A549 (cell line): ENCODE measurements around the gene PSME3IP1. TPM values are rescaled to one million over a fixed set of nuclear protein-coding genes. Genes with fewer than 3 reads are reported as not detected.

Experiments
- ATAC-seq, 2 experiments: fragments of 200-7000 bp in 1 of 2; fragments of >200 bp in 1 of 2; cut with Nextera tagmentation in 1 of 2; cut with Tn5 transposase in 1 of 2; 3 replicates each; pipeline versions ENCODE4 v1.8.0 to v1.9.1; 2018 to 2020; ENCODE audit warnings: mild to moderate bottlenecking in 1 of 2, moderate library complexity in 1 of 2
- CTCF ChIA-PET: fragments of 300-600 bp; sonication (Branson Sonifier 250); formaldehyde crosslinking; extraction: SDS; loops from one replicate; lab custom pipeline; 2021; ENCODE audit warnings: antibody characterized with exemption, inconsistent platforms; lab: Yijun Ruan, JAX
- POLR2A ChIA-PET: fragments of 350-600 bp; formaldehyde crosslinking; extraction: SDS; loops from one replicate; lab custom pipeline; 2021; ENCODE audit warnings: antibody characterized with exemption, inconsistent platforms; lab: Yijun Ruan, JAX
- DNase-seq, 2 experiments: peaks; one replicate each; pipeline versions ENCODE4 v3.0.0 to v3.0.0-alpha.2; 2011 to 2016; ENCODE audit warnings: low read depth in 1 of 2, low spot score in 1 of 2
- FAIRE-seq: peaks from 2 replicates; lab custom pipeline; 2011; peaks lifted over from hg19 to GRCh38; lab: Jason Lieb, UNC
- H3K27ac ChIP-seq, 2 experiments: fragments of >200 bp; sonication (Bioruptor Twin); formaldehyde crosslinking; 3 replicates each; pipeline ENCODE4 v1.5.1; 2016 to 2017
- H3K4me1 ChIP-seq: fragments of >200 bp; sonication (Bioruptor Twin); formaldehyde crosslinking; 3 replicates; pipeline ENCODE4 v1.6.1; 2016
- H3K4me2 ChIP-seq: fragments of >200 bp; sonication (Bioruptor Twin); formaldehyde crosslinking; 3 replicates; pipeline ENCODE4 v1.6.1; 2016
- H3K4me3 ChIP-seq: fragments of >200 bp; sonication (Bioruptor Twin); formaldehyde crosslinking; 3 replicates; pipeline ENCODE4 v1.5.1; 2016
- H3K9me3 ChIP-seq: fragments of >200 bp; sonication (Bioruptor Twin); formaldehyde crosslinking; 3 replicates; pipeline ENCODE4 v1.6.1; 2016
- BHLHE40 ChIP-seq: IDR thresholded peaks from 2 replicates; pipeline ENCODE4 v1.6.1; 2012; ENCODE audit warnings: low read depth, low read length, inconsistent platforms
- ESRRA ChIP-seq: fragments of 150-350 bp; IDR thresholded peaks from 2 replicates; pipeline ENCODE4 v1.6.1; 2014; ENCODE audit warnings: mild to moderate bottlenecking, low read length, borderline replicate concordance
- HOXA7 ChIP-seq: fragments of 250-450 bp; sonication (Bioruptor Pico); IDR thresholded peaks from 2 replicates; pipeline ENCODE4 v1.5.0; 2020; ENCODE audit warnings: mild to moderate bottlenecking, moderate library complexity
- HOXB5 ChIP-seq: fragments of 250-450 bp; sonication (Bioruptor Pico); IDR thresholded peaks from 2 replicates; pipeline ENCODE4 v1.5.0; 2020; ENCODE audit warnings: mild to moderate bottlenecking, moderate library complexity
- MAFK ChIP-seq: fragments of 450-650 bp; IDR thresholded peaks from 2 replicates; pipeline ENCODE4 v1.6.1; 2014; ENCODE audit not compliant: partially characterized antibody
- MAZ ChIP-seq: fragments of 150-350 bp; IDR thresholded peaks from 2 replicates; pipeline ENCODE4 v1.6.1; 2014; ENCODE audit warnings: antibody characterized with exemption, low read depth, low read length, borderline replicate concordance
- PHF8 ChIP-seq: fragments of 200-600 bp; sonication (generic); IDR thresholded peaks from 2 replicates; pipeline ENCODE4 v1.6.1; 2016; ENCODE audit warnings: low read depth, mild to moderate bottlenecking, antibody characterized with exemption, moderate library complexity, borderline replicate concordance
- POLR2A ChIP-seq: IDR thresholded peaks from 2 replicates; pipeline ENCODE4 v1.6.1; 2012; ENCODE audit warnings: mild to moderate bottlenecking, low read length
- POLR2AphosphoS2 ChIP-seq: conservative IDR thresholded peaks from 2 replicates; pipeline ENCODE4 v1.6.1; 2012; ENCODE audit warnings: low read length, improper control_type of control experiment, inconsistent platforms
- RAD21 ChIP-seq, 2 experiments: fragments of >200 bp in 1 of 2; sonication (Bioruptor Twin) in 1 of 2; formaldehyde crosslinking in 1 of 2; IDR thresholded peaks in 1 of 2; conservative IDR thresholded peaks in 1 of 2; 2 replicates in 1 of 2; 3 replicates in 1 of 2; pipeline ENCODE4 v1.6.1; 2012 to 2018; ENCODE audit warnings: inconsistent platforms in 1 of 2
- RFX5 ChIP-seq: fragments of 450-650 bp; IDR thresholded peaks from 2 replicates; pipeline ENCODE4 v1.7.1; 2014; ENCODE audit warnings: antibody characterized with exemption, mild to moderate bottlenecking, moderate library complexity
- RNF2 ChIP-seq: fragments of 200-600 bp; sonication (generic); IDR thresholded peaks from 2 replicates; pipeline ENCODE4 v1.6.1; 2016; ENCODE audit warnings: low read depth, mild to moderate bottlenecking, antibody characterized with exemption, moderate library complexity, borderline replicate concordance
- SREBF2 ChIP-seq: fragments of 450-650 bp; IDR thresholded peaks from 2 replicates; pipeline ENCODE4 v1.6.1; 2014; ENCODE audit warnings: mild to moderate bottlenecking, moderate library complexity
- TP53 ChIP-seq: fragments of 250-450 bp; sonication (Bioruptor Pico); IDR thresholded peaks from 2 replicates; pipeline ENCODE4 v1.5.0; 2021; ENCODE audit warnings: mild to moderate bottlenecking, moderate library complexity
- WGBS: methylation state at CpG from one replicate; pipeline ENCODE4 v1.1.6; 2017; ENCODE audit errors: missing lambda C conversion rate; 5-methylcytosine and 5-hydroxymethylcytosine counted together
- polyA plus RNA-seq, 4 experiments: library from polyadenylated mRNA; depleted of rRNA in 3 of 4; stranded (reverse); fragments of >200 nt; fragmentation: RNase III in 1 of 4; extraction: RNeasy Plus Mini Kit Qiagen cat#74134 plus additional on column Dnase treatment in 1 of 4; gene quantifications; 2 replicates in 3 of 4; 3 replicates in 1 of 4; pipeline ENCODE4 v1.2.3, GENCODE V29; 2011 to 2017
- TF ChIP-seq, protein P1 (sequence below): fragments of 450-650 bp; IDR thresholded peaks from 2 replicates; pipeline ENCODE4 v1.6.1; 2014; ENCODE audit warnings: antibody characterized with exemption
- TF ChIP-seq, protein P2 (sequence below): fragments of 150-350 bp; IDR thresholded peaks from 2 replicates; pipeline ENCODE4 v1.6.1; 2014; ENCODE audit warnings: low read depth, mild to moderate bottlenecking, low read length
- TF ChIP-seq, protein P3 (sequence below): fragments of 250-450 bp; sonication (Bioruptor Pico); IDR thresholded peaks from 2 replicates; pipeline ENCODE4 v1.5.0; 2021; ENCODE audit warnings: mild to moderate bottlenecking, moderate library complexity, borderline replicate concordance

The PSME3IP1 gene
- polyA plus RNA-seq, 2 of the 4 experiments (the other 2 are of a cell fraction), result 155 to 159 TPM

DNA sequence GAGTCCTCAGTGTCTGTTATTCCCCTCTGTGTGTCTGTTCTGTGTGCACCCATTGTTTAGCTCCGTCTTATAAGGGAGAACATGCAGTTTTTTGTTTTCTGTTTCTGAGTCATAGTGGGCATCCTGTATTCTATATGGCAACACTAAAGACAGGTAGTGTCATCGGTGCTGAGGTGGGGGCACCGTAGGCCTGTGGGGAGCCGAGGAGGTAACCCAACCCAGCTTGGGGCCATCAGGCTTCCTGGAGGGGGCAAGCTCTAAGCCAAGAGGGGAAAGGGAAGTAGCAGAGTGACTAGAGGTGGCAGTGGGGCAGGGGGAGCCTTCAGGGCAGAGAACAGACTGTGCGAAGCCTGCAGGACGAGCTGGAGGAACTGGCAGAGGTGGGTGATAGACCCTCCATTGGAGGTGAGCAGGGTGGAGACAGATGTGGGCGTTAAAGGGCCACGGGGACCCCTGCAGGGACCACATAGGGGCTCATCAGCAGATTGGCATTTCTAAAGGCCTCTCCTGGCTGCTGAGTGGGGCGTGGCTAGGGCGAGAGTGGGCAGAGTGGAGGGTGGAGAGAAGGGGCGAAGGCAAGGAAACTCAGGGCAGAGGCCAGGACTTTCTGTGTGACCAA lies 57.0 kb downstream of the PSME3IP1 start:
- TF ChIP-seq HOXB5 (CRISPR knock-in tag) (no peak), BHLHE40 (no peak), PHF8 (no peak), HOXA7 (CRISPR knock-in tag) (no peak), POLR2AphosphoS2 (no peak), SREBF2 (no peak), ESRRA (no peak)
- POLR2A ChIA-PET, result no interaction called here
- no peaks in the 10 kb centered on the region for H3K4me1 ChIP-seq
- H3K4me3 ChIP-seq, result no peak overlapping the region
- DNase-seq (no peak), FAIRE-seq (no peak), ATAC-seq (no peak)
- CTCF ChIA-PET, result interaction anchor here (1.3 kb wide), 1 partner anchor 37 kb away, joined by 4 read pairs; the partner anchor contains the start of gene CPNE2
- no peaks in the 10 kb centered on the region for H3K9me3 ChIP-seq
- H3K4me2 ChIP-seq, result no peak overlapping the region
- 88% methylated on average over 11 of the region's 11 CpGs for WGBS
- no peak overlapping the region for H3K27ac ChIP-seq

DNA sequence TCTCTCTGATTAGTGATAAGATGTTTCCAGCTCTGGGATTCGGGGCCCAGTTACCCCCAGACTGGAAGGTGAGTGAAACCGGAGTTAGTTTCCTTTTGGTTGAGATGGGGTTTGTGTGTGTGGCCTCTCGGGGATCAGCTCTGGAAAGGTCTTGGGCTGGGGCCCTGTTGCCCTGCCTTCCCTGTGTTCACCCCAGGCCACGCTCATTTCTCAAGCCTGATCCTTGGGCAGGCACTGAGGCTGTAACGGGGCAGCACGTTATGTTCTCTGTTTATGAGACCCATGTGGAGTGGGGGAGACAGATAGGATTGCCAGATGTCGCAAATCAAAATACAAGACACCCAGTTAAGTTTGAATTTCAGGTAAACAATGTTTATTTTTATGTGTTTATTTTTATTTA lies 58.0 kb downstream of the PSME3IP1 start:
- no peak for TF ChIP-seq RNF2
- no peak for TF ChIP-seq RFX5
- no peak for TF ChIP-seq MAFK
- TF ChIP-seq, protein P1, sequence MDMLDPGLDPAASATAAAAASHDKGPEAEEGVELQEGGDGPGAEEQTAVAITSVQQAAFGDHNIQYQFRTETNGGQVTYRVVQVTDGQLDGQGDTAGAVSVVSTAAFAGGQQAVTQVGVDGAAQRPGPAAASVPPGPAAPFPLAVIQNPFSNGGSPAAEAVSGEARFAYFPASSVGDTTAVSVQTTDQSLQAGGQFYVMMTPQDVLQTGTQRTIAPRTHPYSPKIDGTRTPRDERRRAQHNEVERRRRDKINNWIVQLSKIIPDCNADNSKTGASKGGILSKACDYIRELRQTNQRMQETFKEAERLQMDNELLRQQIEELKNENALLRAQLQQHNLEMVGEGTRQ, result no peak
- TF ChIP-seq, protein P2, sequence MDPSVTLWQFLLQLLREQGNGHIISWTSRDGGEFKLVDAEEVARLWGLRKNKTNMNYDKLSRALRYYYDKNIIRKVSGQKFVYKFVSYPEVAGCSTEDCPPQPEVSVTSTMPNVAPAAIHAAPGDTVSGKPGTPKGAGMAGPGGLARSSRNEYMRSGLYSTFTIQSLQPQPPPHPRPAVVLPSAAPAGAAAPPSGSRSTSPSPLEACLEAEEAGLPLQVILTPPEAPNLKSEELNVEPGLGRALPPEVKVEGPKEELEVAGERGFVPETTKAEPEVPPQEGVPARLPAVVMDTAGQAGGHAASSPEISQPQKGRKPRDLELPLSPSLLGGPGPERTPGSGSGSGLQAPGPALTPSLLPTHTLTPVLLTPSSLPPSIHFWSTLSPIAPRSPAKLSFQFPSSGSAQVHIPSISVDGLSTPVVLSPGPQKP, result no peak
- ChIA-PET CTCF (interaction anchor here (1.2 to 3.5 kb wide), 3 partner anchors 14 to 44 kb away, joined by 3 to 19 read pairs (median 7); partner anchors contain the start of gene CPNE2), POLR2A (interaction anchor here (0.5 kb wide), 1 partner anchor 13 kb away, joined by 9 read pairs; no protein-coding TSS in a partner anchor)
- ATAC-seq (no peak), FAIRE-seq (no peak), DNase-seq (no peak)
- 90% methylated on average over 7 of the region's 7 CpGs for WGBS
- H3K27ac ChIP-seq, result no peak overlapping the region
- no peak overlapping the region for H3K4me3 ChIP-seq
- no peaks in the 10 kb centered on the region for H3K9me3 ChIP-seq
- no peaks in the 10 kb centered on the region for H3K4me1 ChIP-seq
- H3K4me2 ChIP-seq, result no peak overlapping the region

DNA sequence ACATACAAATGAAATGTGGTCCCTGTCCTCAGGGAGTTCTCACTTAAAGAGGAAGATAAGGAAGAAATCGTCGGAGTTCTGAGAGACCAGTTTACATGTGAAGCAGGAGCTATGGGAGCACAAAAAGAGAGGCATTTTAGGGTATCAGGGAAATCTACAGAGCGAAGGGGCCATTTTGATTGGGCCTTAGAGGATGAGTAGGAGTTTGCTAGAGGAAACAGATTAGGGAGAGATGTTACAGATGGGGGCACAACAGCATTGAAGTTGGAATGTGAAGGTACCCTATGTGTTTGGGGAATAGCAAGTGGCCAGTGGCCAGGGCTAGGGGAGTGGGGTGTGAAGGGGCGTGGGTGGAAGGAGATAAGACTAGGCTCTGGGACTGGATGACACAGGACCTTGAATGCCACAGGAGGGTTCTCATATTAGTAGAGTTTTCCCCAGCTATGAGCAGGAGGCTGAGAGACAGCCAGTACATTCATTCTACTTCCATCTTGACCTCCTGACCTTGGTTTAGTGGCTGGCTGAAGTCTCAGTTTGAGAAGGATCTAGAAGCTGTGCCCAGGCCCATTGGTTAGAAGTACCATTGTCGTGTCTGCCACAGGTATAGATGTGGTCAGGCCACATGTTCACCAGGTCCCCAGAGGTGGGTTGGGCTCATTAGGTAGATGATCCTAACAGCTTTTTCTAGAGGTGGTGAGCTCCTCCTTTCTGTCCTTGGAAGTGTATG lies 58.6 kb downstream of the PSME3IP1 start:
- no peak for ATAC-seq
- Histone ChIP-seq H3K4me3 (no peak overlapping the region), H3K27ac (no peak overlapping the region), H3K9me3 (no peaks in the 10 kb centered on the region), H3K4me1 (no peaks in the 10 kb centered on the region)
- DNase-seq, result no peak
- FAIRE-seq, result no peak
- WGBS, result 85% methylated on average over 5 of the region's 5 CpGs
- CTCF ChIA-PET, result interaction anchor here (1.2 to 3.5 kb wide), 4 partner anchors 11 to 43 kb away, joined by 3 to 19 read pairs (median 5); partner anchors contain the start of gene CPNE2
- POLR2A ChIA-PET, result interaction anchor here (0.5 kb wide), 1 partner anchor 13 kb away, joined by 9 read pairs; no protein-coding TSS in a partner anchor
- TF ChIP-seq POLR2A (no peak), MAZ (no peak), RAD21 (conservative IDR thresholded peaks at IDR 0.05 in 1 of 2, IDR thresholded peaks at IDR 0.05 in 1 of 2) (no peak), TP53 (CRISPR knock-in tag) (no peak)
- TF ChIP-seq, protein P3, sequence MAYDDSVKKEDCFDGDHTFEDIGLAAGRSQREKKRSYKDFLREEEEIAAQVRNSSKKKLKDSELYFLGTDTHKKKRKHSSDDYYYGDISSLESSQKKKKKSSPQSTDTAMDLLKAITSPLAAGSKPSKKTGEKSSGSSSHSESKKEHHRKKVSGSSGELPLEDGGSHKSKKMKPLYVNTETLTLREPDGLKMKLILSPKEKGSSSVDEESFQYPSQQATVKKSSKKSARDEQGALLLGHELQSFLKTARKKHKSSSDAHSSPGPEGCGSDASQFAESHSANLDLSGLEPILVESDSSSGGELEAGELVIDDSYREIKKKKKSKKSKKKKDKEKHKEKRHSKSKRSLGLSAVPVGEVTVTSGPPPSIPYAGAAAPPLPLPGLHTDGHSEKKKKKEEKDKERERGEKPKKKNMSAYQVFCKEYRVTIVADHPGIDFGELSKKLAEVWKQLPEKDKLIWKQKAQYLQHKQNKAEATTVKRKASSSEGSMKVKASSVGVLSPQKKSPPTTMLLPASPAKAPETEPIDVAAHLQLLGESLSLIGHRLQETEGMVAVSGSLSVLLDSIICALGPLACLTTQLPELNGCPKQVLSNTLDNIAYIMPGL, result no peak
- TF ChIP-seq, all 56 proteins: peak for 0
- H3K4me2 ChIP-seq, result no peak overlapping the region
